DMS114 treated with DMSO at 0.1 percent for 48 hours (cell line): ENCODE measurements around the gene ARIH2.
A peak's percentile ranks its signal among the peaks of the same experiment; 100 is the strongest.

Experiments
- DNase-seq: peaks from one replicate; lab custom pipeline; 2025; ENCODE audit not compliant: unreplicated experiment; lab: John Stamatoyannopoulos, UW

ARIH2 gene

GRCh38 chr3:49018707-49019006 is 100.0 kb downstream of the ARIH2 start:
- DNase-seq, result peak; percentile 43

DNA sequence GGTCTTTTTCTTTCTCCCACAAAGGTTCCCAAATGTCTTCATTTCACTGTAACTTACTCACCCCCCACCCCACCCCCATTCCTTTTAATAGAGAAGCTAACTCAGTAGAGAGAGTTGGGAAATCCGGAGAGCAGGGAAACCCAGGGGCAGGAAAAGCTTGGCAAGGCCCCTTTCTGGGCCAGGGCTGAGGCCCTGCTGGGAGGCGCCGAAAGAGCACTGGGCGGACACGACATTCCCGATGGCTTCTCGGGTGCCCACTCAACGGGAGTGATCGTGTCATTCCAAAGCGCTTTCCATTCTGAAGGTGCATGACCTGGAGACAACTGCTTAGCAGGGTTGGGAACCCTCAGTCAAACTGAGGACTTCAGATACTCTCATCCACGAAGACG is 101.3 kb downstream of the ARIH2 start:
- no peak for DNase-seq

DNA sequence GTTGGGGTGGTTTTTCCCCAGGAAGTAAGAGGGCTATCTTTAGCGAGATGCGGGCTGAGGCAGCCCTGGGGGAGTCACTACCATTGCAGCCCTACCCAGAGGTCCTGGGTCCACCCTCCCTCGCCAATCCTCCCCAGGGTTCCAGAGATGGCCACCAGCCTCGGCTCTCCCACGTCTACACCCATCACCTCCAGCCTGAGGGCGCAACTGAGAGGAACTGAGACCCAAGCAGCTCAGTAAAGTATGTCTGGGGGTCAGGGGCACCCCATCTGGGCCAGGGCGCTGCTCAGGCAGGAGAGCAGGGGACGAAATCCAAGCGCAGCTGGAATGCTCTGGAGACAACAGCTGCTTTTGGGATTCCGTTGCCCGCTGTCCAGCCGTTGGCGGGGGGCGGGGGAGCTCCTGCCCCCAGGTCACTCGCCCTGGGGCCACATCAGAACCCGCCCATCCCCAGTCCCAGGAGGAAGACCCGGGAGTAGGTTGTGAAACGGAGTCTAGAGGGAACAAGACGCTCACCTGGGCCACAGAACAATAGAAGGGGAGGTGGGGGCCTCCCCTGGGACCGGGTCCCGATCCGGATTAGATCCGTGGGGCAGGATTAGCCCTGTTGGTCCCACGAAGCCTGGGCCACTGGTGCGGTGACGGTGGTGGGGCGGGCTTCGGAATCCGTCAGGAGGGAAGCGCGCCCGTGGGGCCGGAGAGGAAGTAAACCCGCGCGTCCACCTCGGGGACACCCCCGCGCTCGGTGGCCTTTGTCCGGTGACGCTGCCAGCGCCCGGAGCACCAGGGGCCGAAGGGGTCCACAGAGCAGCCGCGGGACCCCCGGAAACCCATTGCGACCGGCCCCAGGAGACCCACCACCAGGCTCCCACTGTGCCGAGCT is 101.9 kb downstream of the ARIH2 start:
- no peak for DNase-seq

DNA sequence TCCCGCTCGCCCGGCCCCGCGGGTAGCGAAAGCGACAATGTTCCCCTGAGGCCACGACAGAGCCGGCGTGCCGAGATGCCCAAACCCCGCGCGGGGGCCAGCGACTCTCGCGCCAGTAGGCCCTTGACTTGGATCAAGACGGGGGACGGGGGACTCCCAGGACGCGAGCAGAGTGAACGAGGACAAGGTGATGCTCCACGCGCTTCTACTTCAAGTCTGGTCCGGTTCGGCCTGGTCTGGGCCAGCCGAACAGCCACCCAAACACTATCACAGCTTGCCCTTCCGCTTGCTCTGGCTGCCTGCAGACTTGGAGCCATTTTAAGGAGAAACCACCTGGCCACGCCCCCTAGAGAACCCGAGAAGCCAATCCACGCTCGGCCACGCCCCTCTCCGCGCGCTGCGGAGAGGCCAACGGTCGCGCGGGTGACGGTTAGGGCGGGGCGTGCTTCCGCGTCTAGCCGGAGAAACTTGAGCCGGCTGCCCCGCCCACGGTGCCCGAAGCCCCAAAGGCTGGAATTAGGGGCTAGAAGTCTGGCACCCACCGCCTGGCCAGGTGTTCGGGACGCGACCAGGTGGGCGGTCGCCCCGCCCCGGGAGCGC is 102.7 kb downstream of the ARIH2 start:
- DNase-seq, result peak; percentile 91

GRCh38 chr3:49021813-49022687 is 103.4 kb downstream of the ARIH2 start, which contains the start of gene NDUFAF3:
NDUFAF3 (plus strand) TSS chr3:49022121; CDS start chr3:49022145, 24 bp downstream.
- DNase-seq, result peak; percentile 82

DNA sequence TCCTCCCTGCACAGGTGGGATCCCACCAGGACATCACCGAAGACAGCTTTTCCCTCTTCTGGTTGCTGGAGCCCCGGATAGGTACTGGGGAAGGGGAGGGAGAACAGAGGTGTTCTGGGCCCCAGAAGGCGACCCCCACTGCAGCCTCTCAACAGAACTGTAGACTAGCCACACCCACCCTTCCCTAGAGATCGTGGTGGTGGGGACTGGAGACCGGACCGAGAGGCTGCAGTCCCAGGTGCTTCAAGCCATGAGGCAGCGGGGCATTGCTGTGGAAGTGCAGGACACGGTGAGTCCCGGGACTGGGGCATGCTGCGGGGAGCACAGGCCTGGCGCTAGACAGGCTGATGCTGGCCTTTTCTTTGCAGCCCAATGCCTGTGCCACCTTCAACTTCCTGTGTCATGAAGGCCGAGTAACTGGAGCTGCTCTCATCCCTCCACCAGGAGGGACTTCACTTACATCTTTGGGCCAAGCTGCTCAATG is 104.1 kb downstream of the ARIH2 start:
- DNase-seq, result no peak

DNA sequence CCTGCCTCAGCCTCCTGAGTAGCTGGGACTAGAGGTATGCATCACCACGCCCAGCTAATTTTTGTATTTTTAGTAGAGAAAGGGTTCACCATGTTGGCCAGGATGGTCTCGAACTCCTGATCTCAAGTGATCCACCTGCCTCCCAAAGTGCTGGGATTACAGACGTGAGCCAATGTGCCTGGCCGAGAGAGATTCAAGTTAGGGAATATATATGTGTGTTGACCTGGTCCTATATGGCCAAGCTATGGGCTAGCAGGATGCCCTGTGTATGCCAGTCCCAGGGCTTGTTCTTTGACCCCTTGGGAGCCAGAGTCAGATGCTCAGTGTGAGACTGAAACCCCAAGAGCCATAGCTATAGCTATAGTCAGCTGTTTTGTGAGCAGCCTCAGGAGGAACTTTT is 105.1 kb downstream of the ARIH2 start:
- DNase-seq, result no peak

DNA sequence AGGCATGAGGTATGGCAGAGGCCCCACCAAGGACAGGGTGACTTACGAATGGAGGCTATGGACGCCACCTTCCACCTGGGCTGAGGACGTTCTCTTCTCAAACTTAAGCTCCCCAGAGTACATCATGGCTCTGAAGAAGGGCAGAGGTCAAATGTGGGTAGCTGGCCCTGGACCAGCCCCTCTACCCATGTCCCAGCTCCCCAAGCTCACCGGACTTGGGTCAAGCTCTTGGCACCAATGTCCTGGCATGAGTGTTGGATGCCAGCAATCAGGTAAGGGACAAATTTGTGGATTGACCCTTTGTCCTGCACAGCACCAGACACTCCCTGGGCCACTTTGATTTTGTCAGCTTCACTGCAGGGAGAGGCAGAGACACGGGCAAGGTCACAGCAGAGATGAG is 105.8 kb downstream of the ARIH2 start:
- no peak for DNase-seq

- no peak for DNase-seq
These were observed 106.6 kb downstream of the ARIH2 start for GRCh38 chr3:49025005-49025792.

DNA sequence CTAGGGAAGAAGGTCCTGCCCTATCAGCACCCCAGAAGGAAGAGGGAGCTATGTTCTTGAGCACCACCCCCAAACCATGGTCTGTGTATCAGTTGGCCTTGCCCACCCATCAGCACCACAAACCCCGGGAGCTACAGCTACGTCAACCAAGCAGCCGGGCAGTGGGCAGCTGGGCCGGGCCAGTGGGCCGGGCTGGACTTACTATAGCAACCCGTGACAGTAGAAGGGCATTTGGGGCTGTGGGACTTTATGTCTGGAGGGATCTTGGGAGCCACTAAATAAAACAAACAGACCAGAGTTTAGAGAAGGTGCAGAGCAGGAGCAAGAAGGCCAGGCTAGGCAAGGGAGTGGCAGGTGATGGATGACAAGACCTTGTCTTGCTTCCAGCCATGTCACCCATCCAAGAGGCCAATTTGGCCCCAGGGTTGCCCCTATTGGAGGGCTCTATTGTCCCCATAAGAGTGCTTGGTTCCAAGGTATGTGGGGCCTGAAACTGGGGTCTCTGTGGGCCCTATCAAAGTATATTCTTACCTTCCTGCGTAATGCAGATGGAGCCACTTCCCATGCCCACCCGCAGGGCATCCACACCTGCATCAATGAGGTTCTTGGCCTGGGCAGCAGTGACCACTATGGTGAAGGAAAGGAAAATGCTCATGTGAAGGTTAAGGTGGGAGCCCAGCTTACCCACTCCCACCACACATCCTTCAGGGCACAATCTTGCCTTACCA is 107.3 kb downstream of the ARIH2 start:
- no peak for DNase-seq

DNA sequence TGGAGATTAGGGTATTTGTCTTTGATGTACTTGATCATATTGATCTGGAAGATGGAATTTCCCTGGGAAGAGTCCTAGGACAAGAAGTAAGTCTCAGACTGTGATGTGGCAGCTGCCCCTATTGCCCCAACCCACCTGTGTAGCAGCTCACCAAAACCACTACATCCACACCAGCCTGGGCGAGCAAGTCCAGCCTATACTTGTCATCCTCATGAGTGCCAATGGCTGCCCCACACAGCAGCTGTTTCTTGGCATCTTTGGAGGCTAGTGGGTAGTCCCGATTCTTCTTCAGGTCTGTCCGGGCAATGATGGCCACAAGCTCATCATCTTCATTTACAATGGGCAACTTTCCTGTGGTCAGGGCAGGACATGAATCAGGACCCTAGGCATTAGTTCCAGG is 107.9 kb downstream of the ARIH2 start:
- DNase-seq, result no peak

DNA sequence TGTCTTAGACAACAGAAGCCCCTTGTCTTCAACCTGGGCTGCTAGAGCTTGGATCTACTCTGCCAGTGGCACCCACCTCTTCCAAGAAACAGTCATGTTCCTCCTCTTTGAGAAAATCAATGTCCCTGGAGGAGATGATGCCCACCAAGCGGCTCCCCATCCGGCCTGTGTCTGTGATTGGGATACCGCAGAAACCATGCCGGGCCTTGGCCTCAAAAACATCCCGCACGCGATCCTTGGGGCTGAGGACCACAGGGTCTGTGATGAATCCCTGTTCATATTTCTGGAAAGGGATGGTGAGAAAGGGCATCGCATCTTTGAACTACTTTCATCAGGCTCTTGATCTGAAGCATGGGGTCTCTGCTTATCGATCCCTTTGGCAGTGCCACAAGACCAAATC is 109.0 kb downstream of the ARIH2 start:
- no peak for DNase-seq

DNA sequence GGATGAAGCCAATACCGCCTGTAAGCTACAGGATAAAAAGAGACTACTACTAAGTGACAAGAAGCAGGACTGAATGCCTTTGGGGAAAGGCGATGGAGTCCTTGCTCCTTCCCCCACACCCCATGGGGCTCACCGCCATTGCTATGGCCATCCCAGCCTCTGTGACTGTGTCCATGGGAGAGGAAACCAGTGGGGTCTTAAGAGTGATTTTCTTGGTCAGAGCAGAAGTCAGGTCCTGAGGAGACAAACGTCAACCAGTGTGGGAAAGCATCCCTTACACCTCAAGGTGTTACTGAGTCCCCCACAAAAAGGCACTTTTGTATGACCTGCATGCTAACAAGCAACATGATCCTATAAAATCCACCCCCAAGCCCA is 109.6 kb downstream of the ARIH2 start:
- no peak for DNase-seq

GRCh38 chr3:49028673-49029562 is 110.3 kb downstream of the ARIH2 start, which contains the start of gene IMPDH2:
IMPDH2 (minus strand) TSS chr3:49029398; CDS start chr3:49029350, 48 bp downstream.
- peak; percentile 78 for DNase-seq

DNA sequence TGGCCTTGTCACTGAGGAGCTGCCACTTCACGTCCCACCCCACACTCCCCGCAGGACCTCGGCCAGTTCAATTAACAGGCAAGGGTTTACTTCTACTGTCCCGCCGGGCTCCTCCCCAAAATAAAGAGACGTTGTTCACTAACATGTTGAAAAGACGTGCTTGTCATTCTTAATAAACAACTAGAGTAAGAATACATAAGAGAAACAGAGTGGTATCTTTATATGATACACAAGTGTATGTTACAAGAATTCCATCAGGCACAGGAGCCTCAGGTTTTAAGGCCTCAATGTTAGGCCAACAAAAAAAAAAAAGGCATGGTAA is 110.9 kb downstream of the ARIH2 start:
- no peak for DNase-seq

GRCh38 chr3:49030321-49030720 is 111.7 kb downstream of the ARIH2 start:
- DNase-seq, result no peak

DNA sequence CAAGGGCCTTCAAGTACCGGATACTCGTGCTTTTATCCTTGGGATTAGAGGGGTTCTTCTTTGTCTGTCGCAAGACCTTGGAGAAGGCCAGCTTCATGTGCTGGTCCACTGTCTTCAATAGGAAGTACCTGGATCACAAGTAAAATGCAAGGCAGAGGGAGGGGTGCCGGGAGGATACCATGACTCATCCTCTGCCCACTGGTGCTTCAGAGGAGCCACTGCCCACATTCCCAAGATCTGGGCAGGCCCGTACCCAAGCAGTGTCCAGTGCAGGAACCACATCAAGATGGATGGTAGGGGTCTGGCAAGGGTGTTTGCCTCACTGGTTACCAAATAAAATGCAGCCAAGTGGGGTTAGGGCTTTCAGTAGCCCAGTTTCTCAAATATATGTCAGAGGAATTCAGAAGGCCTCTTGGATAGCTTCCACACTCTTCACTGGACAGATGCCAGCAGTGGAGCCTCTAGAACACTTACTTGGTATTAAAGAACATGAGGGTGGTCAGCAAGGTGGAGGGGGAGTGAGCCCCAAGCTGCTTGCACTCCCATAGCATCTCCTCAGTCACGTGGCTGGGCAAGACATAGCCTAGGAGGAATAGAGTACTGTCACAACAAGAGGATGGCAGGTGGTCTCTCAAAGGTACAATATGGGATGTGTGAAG is 114.1 kb downstream of the ARIH2 start:
- no peak for DNase-seq

DNA sequence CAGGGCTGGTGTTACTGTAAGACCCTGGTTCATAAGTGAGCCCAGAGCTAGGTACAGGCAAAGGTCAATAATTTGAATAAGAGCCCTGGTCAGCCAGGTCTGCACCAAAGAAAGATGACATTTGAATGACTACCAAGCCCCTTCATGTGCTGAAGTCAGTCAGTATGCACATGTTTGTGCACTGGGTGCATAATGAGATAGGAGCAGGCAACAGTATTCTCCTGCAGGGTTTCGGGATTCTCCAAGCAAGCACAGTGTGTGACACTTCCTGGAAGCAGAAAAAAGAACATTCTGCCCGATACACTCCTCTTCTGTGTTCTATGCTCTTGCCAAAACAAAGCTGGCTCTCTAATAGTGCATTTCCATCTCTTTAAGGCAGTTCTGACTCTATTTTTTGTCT is 116.0 kb downstream of the ARIH2 start:
- DNase-seq, result no peak

- DNase-seq, result no peak
These were observed 116.6 kb downstream of the ARIH2 start for GRCh38 chr3:49035281-49035680.
